Fibroblast of upper back skin (primary cell): Measurements from ENCODE around the gene ZNF148.

ENCODE experiments used
- DNase-seq: peaks from one replicate; pipeline ENCODE4 v3.0.0-alpha.2; 2013

Gene ZNF148

GRCh38 chr3:125280668-125281361 lies 94.3 kb downstream of the ZNF148 start:
- peak; percentile 76 for DNase-seq

- DNase-seq: no peak
Measured at GRCh38 chr3:125278155-125278554, 97.0 kb downstream of the ZNF148 start.

- DNase-seq: no peak
Measured at GRCh38 chr3:125271127-125271526, 104.0 kb downstream of the ZNF148 start.

GRCh38 chr3:125267460-125267859 lies 107.7 kb downstream of the ZNF148 start:
- no peak for DNase-seq

GRCh38 chr3:125266971-125267370 lies 108.2 kb downstream of the ZNF148 start:
- no peak for DNase-seq

GRCh38 chr3:125262161-125262560 lies 113.0 kb downstream of the ZNF148 start:
- DNase-seq: no peak

GRCh38 chr3:125261031-125261430 lies 114.1 kb downstream of the ZNF148 start:
- DNase-seq: no peak

GRCh38 chr3:125260158-125260557 lies 115.0 kb downstream of the ZNF148 start:
- no peak for DNase-seq

GRCh38 chr3:125257536-125257935 lies 117.6 kb downstream of the ZNF148 start:
- no peak for DNase-seq

GRCh38 chr3:125256675-125257074 lies 118.5 kb downstream of the ZNF148 start:
- no peak for DNase-seq

GRCh38 chr3:125250973-125251372 lies 124.2 kb downstream of the ZNF148 start:
- no peak for DNase-seq

GRCh38 chr3:125246237-125246636 lies 128.9 kb downstream of the ZNF148 start:
- no peak for DNase-seq

- DNase-seq: peak; percentile 69
Measured at GRCh38 chr3:125245521-125245920, 129.6 kb downstream of the ZNF148 start.

GRCh38 chr3:125240496-125240895 lies 134.6 kb downstream of the ZNF148 start:
- peak; percentile 42 for DNase-seq

GRCh38 chr3:125239266-125239665 lies 135.9 kb downstream of the ZNF148 start:
- no peak for DNase-seq

GRCh38 chr3:125238759-125239158 lies 136.4 kb downstream of the ZNF148 start:
- no peak for DNase-seq

- peak; percentile 36 for DNase-seq
Measured at GRCh38 chr3:125236331-125236903, 138.7 kb downstream of the ZNF148 start.

GRCh38 chr3:125234831-125235230 lies 140.3 kb downstream of the ZNF148 start:
- no peak for DNase-seq

- no peak for DNase-seq
Measured at GRCh38 chr3:125232401-125232800, 142.7 kb downstream of the ZNF148 start.

- peak; percentile 68 for DNase-seq
Measured at GRCh38 chr3:125231895-125232294, 143.2 kb downstream of the ZNF148 start.

GRCh38 chr3:125229707-125230106 lies 145.4 kb downstream of the ZNF148 start:
- DNase-seq: no peak

GRCh38 chr3:125229168-125229567 lies 146.0 kb downstream of the ZNF148 start:
- no peak for DNase-seq

GRCh38 chr3:125221831-125222230 lies 153.3 kb downstream of the ZNF148 start:
- DNase-seq: no peak

GRCh38 chr3:125220727-125221429 lies 154.2 kb downstream of the ZNF148 start:
- DNase-seq: peak; percentile 72
